Erythroblast (primary cell): ENCODE measurements around the gene TAC1.

Experiments used
- GATA1 ChIP-seq: IDR thresholded peaks from 2 replicates; pipeline ENCODE4 v1.6.1; 2011; ENCODE audit warnings: low read depth, mild to moderate bottlenecking, control low read depth, low read length, moderate library complexity
- POLR2A ChIP-seq: IDR thresholded peaks from 2 replicates; pipeline ENCODE4 v1.6.1; 2011; ENCODE audit warnings: mild to moderate bottlenecking, low read length

- no peak for TF ChIP-seq POLR2A
- no peak for TF ChIP-seq GATA1
Observed at GRCh38 chr7:97694355-97694754, 37.5 kb upstream of the TAC1 start.
